GM12874 (cell line): ENCODE measurements around the gene MYO10.

ENCODE experiments used
- CTCF ChIP-seq: IDR thresholded peaks from 2 replicates; pipeline ENCODE4 v1.5.1; 2011; ENCODE audit warnings: low read depth, mild to moderate bottlenecking, control low read depth, low read length, moderate library complexity; ENCODE audit not compliant: insufficient read depth

MYO10 gene

GRCh38 chr5:16957304-16958196, 21.5 kb upstream of the MYO10 start:
- no peak for TF ChIP-seq CTCF

- no peak for TF ChIP-seq CTCF
Observed at GRCh38 chr5:16953729-16954128, 17.6 kb upstream of the MYO10 start.

DNA sequence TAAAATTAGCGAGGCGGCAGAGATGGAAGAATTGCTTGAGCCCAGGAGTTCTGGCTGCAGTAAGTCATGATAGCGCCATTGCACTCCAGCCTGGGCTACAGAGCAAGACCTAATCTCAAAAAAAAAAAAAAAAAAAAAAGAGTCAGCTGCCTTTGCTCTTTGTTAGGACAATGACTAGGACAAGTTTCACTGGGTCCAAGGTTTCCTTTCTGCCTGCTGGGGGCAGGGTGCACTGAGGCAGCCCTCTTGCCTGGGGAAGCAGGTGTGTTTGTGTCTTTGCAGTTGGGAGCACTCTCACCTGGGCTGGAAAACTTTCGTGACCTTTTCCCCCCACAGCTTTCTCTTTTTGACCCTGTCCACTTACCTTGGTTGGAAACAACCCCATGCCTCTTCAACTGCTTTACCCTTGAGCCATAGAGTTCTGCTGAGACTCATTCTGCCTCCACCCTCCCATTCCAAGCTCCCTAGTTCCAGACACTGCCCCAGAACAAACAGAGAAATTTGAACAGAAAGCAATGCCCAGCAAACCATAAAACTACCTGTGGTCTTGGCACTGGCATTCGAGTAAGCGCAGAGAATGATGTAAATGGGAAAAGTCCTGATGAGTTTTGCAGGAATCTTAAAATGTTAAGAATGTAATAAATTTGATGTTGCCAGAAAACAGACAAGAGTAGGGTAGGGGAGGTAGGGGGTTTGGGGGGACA, 17.0 kb upstream of the MYO10 start:
- no peak for TF ChIP-seq CTCF

DNA sequence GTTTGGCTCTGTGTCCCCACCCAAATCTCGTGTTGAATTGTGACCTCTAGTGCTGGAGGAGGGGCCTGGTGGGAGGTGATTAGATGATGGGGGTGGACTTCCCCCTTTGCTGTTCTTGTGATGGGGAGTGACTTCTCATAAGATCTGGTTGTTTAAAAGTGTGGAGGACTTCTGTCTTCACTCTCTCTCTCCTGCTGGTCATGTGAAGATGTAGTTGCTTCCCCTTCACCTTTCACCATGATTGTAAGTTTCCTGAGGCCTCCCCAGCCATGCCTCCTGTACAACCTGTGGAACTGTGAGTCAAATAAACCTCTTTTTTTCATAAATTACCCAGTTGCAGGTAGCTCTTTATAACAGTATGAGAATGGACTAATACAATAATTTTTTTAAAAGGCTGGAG, 10.6 kb upstream of the MYO10 start:
- no peak for TF ChIP-seq CTCF

GRCh38 chr5:16944816-16945562, 8.9 kb upstream of the MYO10 start:
- no peak for TF ChIP-seq CTCF

GRCh38 chr5:16943846-16944678, 8.0 kb upstream of the MYO10 start:
- no peak for TF ChIP-seq CTCF
